Stimulated activated CD4-positive, alpha-beta T cell treated with anti-CD3 and anti-CD28 coated beads, Interleukin-1b, Interleukin-23, amount 100 ng/mL, for 4 hours (primary cell): ENCODE data around the gene D2HGDH.
"Not testable (repeated sequence)": the region's sequence is repeated elsewhere in the genome, so short reads cannot be mapped to it uniquely, and the experiment has no call there.

Experiments used
- DNase-seq, 2 donors: peaks; one replicate each; pipeline ENCODE4 v3.0.0-alpha.2; 2020; ENCODE audit warnings: low read depth in 2 of 2

Gene D2HGDH

GRCh38 chr2:241793385-241793784 lies 59.0 kb downstream of the D2HGDH start:
- DNase-seq = no peak

- DNase-seq = no peak
Measured at GRCh38 chr2:241794250-241794823, 59.9 kb downstream of the D2HGDH start.

GRCh38 chr2:241795021-241795999 lies 60.9 kb downstream of the D2HGDH start:
- no peak for DNase-seq

DNA sequence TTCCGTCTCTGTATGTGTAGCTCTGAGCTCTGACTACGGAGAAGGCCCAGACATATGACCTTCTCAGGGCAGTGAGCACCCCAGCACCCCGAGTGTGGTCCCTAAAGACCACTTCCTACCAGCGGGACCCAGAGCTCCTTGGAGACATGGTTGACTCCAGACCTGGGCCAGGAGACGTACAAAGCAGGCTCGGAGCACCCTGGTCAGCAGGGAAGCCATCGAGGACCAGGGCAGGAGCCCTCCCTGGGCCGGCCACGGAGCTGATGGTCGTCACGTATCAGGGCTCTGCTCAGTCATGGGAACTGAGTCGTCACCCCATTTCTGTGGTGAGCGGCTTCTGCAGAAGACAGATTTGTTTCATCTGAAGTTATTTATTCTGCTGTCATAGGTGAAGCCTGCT lies 61.8 kb downstream of the D2HGDH start:
- DNase-seq = no peak

- no peak for DNase-seq
Measured at GRCh38 chr2:241796610-241797138, 62.2 kb downstream of the D2HGDH start.

DNA sequence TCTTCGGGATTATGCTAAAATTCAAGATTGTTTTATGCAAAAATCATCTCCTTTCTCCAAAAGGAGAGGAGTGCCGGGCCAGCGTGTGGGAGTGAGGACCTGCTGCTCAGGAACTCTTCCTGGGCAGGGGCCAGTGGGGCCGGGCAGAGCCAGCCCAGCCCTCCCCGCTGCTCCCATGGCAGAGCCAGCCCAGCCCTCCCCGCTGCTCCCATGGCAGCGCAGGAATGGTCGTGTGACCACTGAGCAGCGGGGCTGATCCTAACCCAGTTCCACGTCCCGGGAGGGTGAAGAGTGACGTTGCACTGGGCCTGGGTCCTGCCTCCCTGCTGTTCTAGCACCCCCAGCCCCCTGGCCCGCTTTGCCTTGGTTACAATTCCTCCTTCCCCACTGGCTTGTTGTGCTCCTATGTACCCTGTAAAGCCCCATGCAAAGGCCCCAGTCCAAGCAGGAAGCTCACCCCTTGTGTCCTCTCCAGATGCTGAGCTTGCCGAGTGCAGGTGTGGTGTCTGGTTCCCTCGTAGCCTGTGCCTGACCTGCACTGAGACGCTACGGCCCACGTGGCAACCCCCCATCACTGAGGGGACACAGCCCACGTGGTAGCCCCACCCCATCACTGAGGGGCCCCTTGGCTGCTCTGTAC lies 63.1 kb downstream of the D2HGDH start:
- DNase-seq = no peak

DNA sequence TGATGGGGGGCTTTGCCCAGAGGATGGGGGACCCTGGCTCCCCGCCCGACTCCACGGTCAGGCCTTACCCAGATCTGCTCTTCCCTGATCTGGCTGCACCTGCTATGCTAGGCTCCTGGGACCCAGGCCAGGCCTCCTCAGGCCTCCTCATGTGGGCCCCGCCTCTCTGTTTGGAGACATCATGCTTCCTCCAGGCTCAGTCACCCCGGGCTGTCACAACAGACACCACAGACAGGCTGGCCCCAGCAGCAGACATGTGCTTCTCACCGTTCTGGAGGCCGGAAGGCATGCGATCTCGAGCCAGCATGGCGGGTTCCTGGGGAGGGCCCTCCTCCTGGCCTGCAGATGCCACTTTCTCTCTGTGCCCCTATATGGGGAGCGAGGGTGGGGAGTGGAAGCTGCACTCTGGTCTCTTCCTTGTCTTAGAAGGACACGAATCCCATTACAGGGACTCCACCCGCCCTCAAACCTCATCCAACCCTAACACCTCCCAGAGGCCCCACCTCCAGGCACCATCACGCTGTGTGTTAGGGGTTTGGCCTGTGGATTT lies 63.7 kb downstream of the D2HGDH start:
- no peak for DNase-seq

DNA sequence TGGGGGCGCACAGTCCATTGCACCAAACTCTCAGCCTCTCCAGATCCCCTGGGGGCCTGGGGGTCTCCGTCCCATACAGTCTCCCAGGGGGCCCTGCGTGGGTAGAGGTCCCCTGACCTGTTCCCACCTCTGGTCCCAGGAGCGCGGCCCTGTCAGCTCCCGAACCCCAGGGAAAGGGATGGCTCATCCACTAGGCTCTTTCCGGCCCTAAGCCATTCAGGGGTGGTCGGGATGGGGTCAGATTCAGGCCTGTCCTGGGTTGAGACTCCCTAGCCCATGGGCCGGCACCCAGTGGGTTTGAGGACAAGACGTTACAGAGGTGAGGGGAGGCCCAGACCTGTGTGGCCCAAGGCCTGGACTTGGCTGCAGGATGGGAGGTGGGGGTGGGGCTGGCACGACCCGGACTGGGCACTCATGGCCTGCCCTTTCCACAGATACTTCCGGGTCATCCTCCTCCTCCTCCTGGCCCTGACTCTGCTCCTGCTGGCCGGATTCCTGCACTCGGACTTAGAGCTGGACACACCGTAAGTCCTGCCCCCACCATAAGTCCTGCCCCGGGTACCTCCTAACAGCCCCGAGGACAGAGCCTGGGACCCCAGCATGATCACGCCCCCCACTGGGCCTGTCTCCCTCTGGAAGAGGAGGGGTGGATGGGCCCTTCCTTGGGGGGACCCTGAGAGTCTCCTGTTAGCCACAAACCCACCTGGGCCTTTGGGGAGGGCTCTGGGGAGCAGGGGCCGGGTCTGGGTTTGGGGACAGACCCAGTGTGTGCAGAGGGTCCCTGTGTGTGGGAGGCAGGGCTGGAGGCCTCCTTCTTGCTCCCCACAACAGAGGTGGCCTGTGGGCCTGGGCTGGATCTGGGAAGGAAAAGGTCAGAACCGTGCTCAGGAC lies 64.4 kb downstream of the D2HGDH start:
- no peak for DNase-seq

- DNase-seq = no peak
Measured at GRCh38 chr2:241799522-241800197, 65.2 kb downstream of the D2HGDH start.

- not testable (repeated sequence) for DNase-seq
Measured at GRCh38 chr2:241800198-241800903, 65.9 kb downstream of the D2HGDH start.

DNA sequence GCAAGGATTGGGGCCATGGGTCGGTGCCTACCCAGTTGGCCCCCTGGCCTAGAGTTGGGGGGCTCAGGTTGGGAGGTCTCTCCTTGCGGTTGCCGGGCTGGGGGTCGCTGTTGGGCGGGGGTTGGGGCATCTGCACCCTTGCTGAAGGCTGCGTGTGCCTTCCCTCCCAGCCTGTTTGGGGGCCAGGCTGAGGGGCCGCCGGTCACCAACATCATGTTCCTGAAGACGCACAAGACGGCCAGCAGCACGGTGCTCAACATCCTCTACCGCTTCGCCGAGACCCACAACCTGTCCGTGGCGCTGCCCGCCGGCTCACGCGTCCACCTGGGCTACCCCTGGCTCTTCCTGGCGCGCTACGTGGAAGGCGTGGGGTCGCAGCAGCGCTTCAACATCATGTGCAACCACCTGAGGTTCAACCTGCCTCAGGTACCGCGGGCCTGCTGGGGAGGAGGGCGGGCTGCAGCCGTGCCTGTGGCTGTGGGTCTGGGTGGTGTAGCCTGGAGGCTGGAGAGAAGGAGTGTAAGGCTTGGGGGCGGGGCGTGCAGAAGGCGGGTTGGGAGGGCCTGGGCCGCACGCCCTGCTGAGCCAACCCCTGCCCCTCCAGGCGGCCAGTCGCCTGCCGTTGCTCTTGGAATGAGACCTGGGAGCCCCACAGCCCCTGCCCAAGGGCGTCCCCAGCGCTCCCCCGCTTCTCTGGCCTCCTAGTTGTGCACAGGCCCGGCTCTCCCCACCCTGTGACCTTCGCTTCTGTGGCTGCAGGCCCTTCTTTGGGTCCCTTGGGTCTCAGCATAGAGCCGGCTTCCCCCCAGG lies 67.4 kb downstream of the D2HGDH start:
- DNase-seq = no peak

GRCh38 chr2:241802421-241803318 lies 68.2 kb downstream of the D2HGDH start:
- no peak for DNase-seq

DNA sequence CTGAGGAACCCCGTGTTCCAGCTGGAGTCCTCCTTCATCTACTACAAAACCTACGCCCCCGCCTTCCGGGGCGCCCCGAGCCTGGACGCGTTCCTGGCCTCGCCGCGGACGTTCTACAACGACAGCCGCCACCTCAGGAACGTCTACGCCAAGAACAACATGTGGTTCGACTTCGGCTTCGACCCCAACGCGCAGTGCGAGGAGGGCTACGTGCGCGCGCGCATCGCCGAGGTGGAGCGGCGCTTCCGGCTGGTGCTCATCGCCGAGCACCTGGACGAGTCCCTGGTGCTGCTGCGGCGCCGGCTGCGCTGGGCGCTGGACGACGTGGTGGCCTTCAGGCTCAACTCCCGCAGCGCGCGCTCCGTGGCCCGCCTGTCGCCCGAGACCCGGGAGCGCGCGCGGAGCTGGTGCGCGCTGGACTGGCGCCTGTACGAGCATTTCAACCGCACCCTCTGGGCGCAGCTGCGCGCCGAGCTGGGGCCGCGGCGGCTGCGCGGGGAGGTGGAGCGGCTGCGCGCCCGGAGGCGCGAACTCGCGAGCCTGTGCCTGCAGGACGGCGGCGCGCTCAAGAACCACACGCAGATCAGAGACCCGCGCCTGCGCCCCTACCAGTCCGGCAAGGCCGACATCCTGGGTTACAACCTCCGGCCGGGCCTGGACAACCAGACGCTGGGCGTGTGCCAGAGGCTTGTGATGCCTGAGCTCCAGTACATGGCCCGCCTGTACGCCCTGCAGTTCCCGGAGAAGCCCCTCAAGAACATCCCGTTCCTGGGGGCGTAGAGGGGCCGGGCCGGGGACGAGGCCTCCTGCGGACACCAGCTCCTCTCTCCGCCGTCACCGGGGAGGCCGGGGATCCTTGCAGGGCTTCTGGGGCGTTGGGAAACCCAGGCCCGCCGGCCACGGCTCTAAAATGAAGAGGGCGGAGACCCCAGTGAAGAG lies 69.2 kb downstream of the D2HGDH start:
- peak; percentile 11 to 34 for DNase-seq

- no peak for DNase-seq
Measured at GRCh38 chr2:241804326-241805229, 70.1 kb downstream of the D2HGDH start.

- not testable (repeated sequence) for DNase-seq
Measured at GRCh38 chr2:241806217-241806616, 71.8 kb downstream of the D2HGDH start.
